Upper lobe of left lung (tissue), 6 donors: ENCODE data around the gene DNAJB4. TPM values are rescaled to one million over a fixed set of nuclear protein-coding genes. Genes with fewer than 3 reads are reported as not detected.

Experiments used
- ATAC-seq, 2 donors: fragments of 200-7000 bp; cut with Tn5 transposase; one replicate each; pipeline ENCODE4 v1.9.1; 2022; ENCODE audit warnings: mild to moderate bottlenecking in 2 of 2, moderate library complexity in 2 of 2; ENCODE audit not compliant: low FRiP score in 2 of 2
- DNase-seq, 2 donors: peaks; one replicate each; pipeline ENCODE4 v3.0.0-alpha.2; 2019 to 2020
- H3K27ac ChIP-seq, 4 donors: fragments of 200-600 bp; sonication (generic); one replicate each; pipeline ENCODE4 v1.5.1; 2016 to 2019
- H3K27me3 ChIP-seq, 4 donors: fragments of 200-600 bp; sonication (generic); one replicate each; pipeline ENCODE4 v1.5.1; 2017 to 2019
- H3K36me3 ChIP-seq, 4 donors: fragments of 200-600 bp; sonication (generic); one replicate each; pipeline ENCODE4 v1.5.1; 2016 to 2019
- H3K4me1 ChIP-seq, 4 donors: fragments of 200-600 bp; sonication (generic); one replicate each; pipeline ENCODE4 v1.5.1; 2018 to 2019
- H3K4me3 ChIP-seq, 4 donors: fragments of 200-600 bp; sonication (generic); one replicate each; pipeline ENCODE4 v1.5.1; 2017 to 2019; ENCODE audit warnings: mild to moderate bottlenecking in 2 of 4, moderate library complexity in 1 of 4
- H3K9me3 ChIP-seq, 4 donors: fragments of 200-600 bp; sonication (generic); one replicate each; pipeline ENCODE4 v1.5.1; 2018 to 2019
- CTCF ChIP-seq, 6 experiments: fragments of 450-650 bp in 4 of 6; fragments of 200-600 bp in 2 of 6; sonication (generic) in 2 of 6; IDR thresholded peaks; one replicate each; pipeline ENCODE4 v1.5.1; 2016 to 2019; ENCODE audit warnings: antibody characterized with exemption in 6 of 6
- EP300 ChIP-seq, 4 donors: sonication (generic); formaldehyde crosslinking; IDR thresholded peaks; one replicate each; pipeline ENCODE4 v1.5.1; 2017; ENCODE audit warnings: antibody characterized with exemption in 4 of 4, control low read depth in 2 of 4
- POLR2A ChIP-seq, 4 donors: fragments of 450-650 bp; IDR thresholded peaks; one replicate each; pipeline ENCODE4 v1.5.1; 2016 to 2017; ENCODE audit warnings: antibody characterized with exemption in 4 of 4, mild to moderate bottlenecking in 2 of 4
- POLR2AphosphoS5 ChIP-seq, 2 donors: sonication (generic); formaldehyde crosslinking; IDR thresholded peaks; one replicate each; pipeline ENCODE4 v1.5.1; 2017; ENCODE audit warnings: antibody characterized with exemption in 2 of 2
- WGBS, 2 donors: methylation state at CpG; one replicate each; pipeline ENCODE4 v1.1.5; 2017 to 2018; 5-methylcytosine and 5-hydroxymethylcytosine counted together
- total RNA-seq, 6 donors: library from RNA; depleted of rRNA in 4 of 6; stranded (reverse); fragments of >200 nt in 4 of 6; gene quantifications; one replicate each; pipeline versions ENCODE4 v1.1.0 to v1.2.1, GENCODE V29; 2016 to 2021
- donor health status: DM: no; HTN: no; CAD: no; lungs with moderate emphysema.
- donor health status: DM: no; HTN: yes; CAD: no; lungs with severe emphysema.

Gene DNAJB4
- total RNA-seq, 6 donors from 2014 or later: 20.0 to 49.5 (median 22.0) TPM

GRCh38 chr1:77987919-77988318 lies 16.8 kb upstream of the DNAJB4 start:
- TF ChIP-seq POLR2AphosphoS5 (IDR thresholded peaks at IDR 0.05) (no peak), CTCF (IDR thresholded peaks at IDR 0.05) (no peak), EP300 (IDR thresholded peaks at IDR 0.05) (no peak), POLR2A (IDR thresholded peaks at IDR 0.05) (no peak)
- DNase-seq: no peak
- Histone ChIP-seq H3K36me3 (no peaks in the 10 kb centered on the region), H3K9me3 (no peaks in the 10 kb centered on the region), H3K27ac (no peak overlapping the region), H3K27me3 (no peaks in the 10 kb centered on the region), H3K4me3 (no peak overlapping the region), H3K4me1 (no peaks in the 10 kb centered on the region)
- ATAC-seq: no peak
- 73 to 88% methylated on average over 2 of the region's 2 CpGs for WGBS, 2 donors

GRCh38 chr1:77989744-77990143 lies 15.0 kb upstream of the DNAJB4 start:
- DNase-seq (no peak), ATAC-seq (no peak)
- 100% methylated on average over 2 of the region's 2 CpGs for WGBS, 2 donors
- Histone ChIP-seq H3K27me3 (no peaks in the 10 kb centered on the region), H3K36me3 (peaks cover 0 to 4% (median 0%) of the 10 kb centered on the region in 4 donors), H3K27ac (no peak overlapping the region), H3K4me3 (no peak overlapping the region), H3K4me1 (no peaks in the 10 kb centered on the region), H3K9me3 (no peaks in the 10 kb centered on the region)
- TF ChIP-seq POLR2AphosphoS5 (IDR thresholded peaks at IDR 0.05): no peak
- TF ChIP-seq CTCF (IDR thresholded peaks at IDR 0.05): no peak
- TF ChIP-seq EP300 (IDR thresholded peaks at IDR 0.05): no peak
- no peak for TF ChIP-seq POLR2A (IDR thresholded peaks at IDR 0.05)

- no peaks in the 10 kb centered on the region for H3K27me3 ChIP-seq
- H3K9me3 ChIP-seq: no peaks in the 10 kb centered on the region
- H3K36me3 ChIP-seq: peaks cover 0 to 7% (median 0%) of the 10 kb centered on the region in 4 donors
- H3K4me3 ChIP-seq: no peak overlapping the region
- no peak for TF ChIP-seq EP300 (IDR thresholded peaks at IDR 0.05)
- TF ChIP-seq POLR2AphosphoS5 (IDR thresholded peaks at IDR 0.05): no peak
- no peak for TF ChIP-seq CTCF (IDR thresholded peaks at IDR 0.05)
- TF ChIP-seq POLR2A (IDR thresholded peaks at IDR 0.05): no peak
- H3K4me1 ChIP-seq: no peaks in the 10 kb centered on the region
- DNase-seq (no peak), ATAC-seq (no peak)
- 91 to 95% methylated on average over 3 of the region's 3 CpGs for WGBS, 2 donors
- H3K27ac ChIP-seq: no peak overlapping the region
These were observed 14.0 kb upstream of the DNAJB4 start for GRCh38 chr1:77990629-77991204.

DNA sequence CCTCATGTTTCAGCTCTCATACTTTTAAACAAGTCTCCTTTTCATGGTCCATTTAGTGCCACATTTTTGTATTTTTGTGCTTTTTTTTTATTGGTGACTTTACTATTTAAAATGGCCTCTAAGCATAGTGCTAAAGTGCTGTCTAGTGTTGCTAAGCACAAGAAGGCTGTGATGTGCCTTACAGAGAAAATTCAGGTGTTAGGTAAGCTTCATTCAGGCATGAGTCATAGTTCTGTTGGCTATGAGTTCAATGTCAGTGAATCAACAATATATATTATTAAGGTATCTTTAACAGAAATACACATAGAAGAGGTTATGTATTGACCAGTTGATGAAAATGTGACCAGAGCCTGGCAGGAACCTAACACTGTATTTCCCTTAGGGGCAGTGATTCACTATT lies 13.1 kb upstream of the DNAJB4 start:
- Histone ChIP-seq H3K9me3 (no peaks in the 10 kb centered on the region), H3K4me1 (no peaks in the 10 kb centered on the region), H3K27me3 (no peaks in the 10 kb centered on the region), H3K36me3 (peaks cover 0 to 10% (median 0%) of the 10 kb centered on the region in 4 donors), H3K4me3 (no peak overlapping the region), H3K27ac (no peak overlapping the region)
- ATAC-seq (no peak), DNase-seq (no peak)
- TF ChIP-seq CTCF (IDR thresholded peaks at IDR 0.05): no peak
- no peak for TF ChIP-seq EP300 (IDR thresholded peaks at IDR 0.05)
- no peak for TF ChIP-seq POLR2AphosphoS5 (IDR thresholded peaks at IDR 0.05)
- no peak for TF ChIP-seq POLR2A (IDR thresholded peaks at IDR 0.05)

- ATAC-seq (no peak), DNase-seq (no peak)
- TF ChIP-seq EP300 (IDR thresholded peaks at IDR 0.05) (no peak), CTCF (IDR thresholded peaks at IDR 0.05) (no peak), POLR2AphosphoS5 (IDR thresholded peaks at IDR 0.05) (no peak), POLR2A (IDR thresholded peaks at IDR 0.05) (no peak)
- no peaks in the 10 kb centered on the region for H3K9me3 ChIP-seq
- H3K4me3 ChIP-seq: no peak overlapping the region
- H3K27me3 ChIP-seq: no peaks in the 10 kb centered on the region
- peaks cover 0 to 10% (median 0%) of the 10 kb centered on the region in 4 donors for H3K36me3 ChIP-seq
- H3K27ac ChIP-seq: no peak overlapping the region
- no peaks in the 10 kb centered on the region for H3K4me1 ChIP-seq
- WGBS, 2 donors: 87 to 88% methylated on average over 3 of the region's 3 CpGs
These were observed 10.5 kb upstream of the DNAJB4 start for GRCh38 chr1:77994117-77994705.
